Colonic mucosa (tissue), 4 donors: ENCODE data around the gene RPS18. TPM values are rescaled to one million over a fixed set of nuclear protein-coding genes. Genes with fewer than 3 reads are reported as not detected.

Experiments used
- DNase-seq: peaks from one replicate; pipeline ENCODE4 v3.0.0-alpha.2; 2020
- H3K27ac ChIP-seq: fragments of 200-600 bp; one replicate; pipeline ENCODE4 v1.8.0; 2021
- H3K27me3 ChIP-seq: fragments of 200-600 bp; one replicate; pipeline ENCODE4 v1.8.0; 2021
- H3K36me3 ChIP-seq: fragments of 200-600 bp; one replicate; pipeline ENCODE4 v1.8.0; 2021
- H3K4me1 ChIP-seq: fragments of 200-600 bp; one replicate; pipeline ENCODE4 v1.8.0; 2021; ENCODE audit warnings: mild to moderate bottlenecking
- H3K4me3 ChIP-seq: fragments of 200-600 bp; one replicate; pipeline ENCODE4 v1.8.0; 2021
- H3K9ac ChIP-seq, 2 donors: one replicate each; pipeline ENCODE4 v1.7.0; 2013; ENCODE audit warnings: control low read depth in 2 of 2, low read depth in 2 of 2, low read length in 2 of 2
- H3K9me3 ChIP-seq: fragments of 200-600 bp; one replicate; pipeline ENCODE4 v1.8.0; 2021
- intact Hi-C: fragments of 100-400 bp; cut with DNase I; formaldehyde crosslinking; loops from one replicate; pipeline ENCODE4 v1.14.1; 2022
- total RNA-seq, 2 donors: library from RNA; stranded (reverse); fragmentation: NEBNext Ultra II Directional in 1 of 2; extraction: Animal tissue kit (Norgen Biotek cat#: 25700) in 1 of 2; gene quantifications; one replicate each; pipeline ENCODE4 v1.2.1, GENCODE V29; 2021
- TF ChIP-seq, protein P1 (sequence below): fragments of 200-600 bp; IDR thresholded peaks from one replicate; pipeline ENCODE4 v1.8.0; 2022; ENCODE audit warnings: antibody characterized with exemption, mild to moderate bottlenecking
- donor health status: healthy.
- donor health status: DM: no; HTN: no; CAD: no.
- donor health status: DM: no; HTN: no; CAD: no.

The RPS18 gene
- total RNA-seq, 2 donors from 2014 or later = 1,996 to 2,041 TPM

DNA sequence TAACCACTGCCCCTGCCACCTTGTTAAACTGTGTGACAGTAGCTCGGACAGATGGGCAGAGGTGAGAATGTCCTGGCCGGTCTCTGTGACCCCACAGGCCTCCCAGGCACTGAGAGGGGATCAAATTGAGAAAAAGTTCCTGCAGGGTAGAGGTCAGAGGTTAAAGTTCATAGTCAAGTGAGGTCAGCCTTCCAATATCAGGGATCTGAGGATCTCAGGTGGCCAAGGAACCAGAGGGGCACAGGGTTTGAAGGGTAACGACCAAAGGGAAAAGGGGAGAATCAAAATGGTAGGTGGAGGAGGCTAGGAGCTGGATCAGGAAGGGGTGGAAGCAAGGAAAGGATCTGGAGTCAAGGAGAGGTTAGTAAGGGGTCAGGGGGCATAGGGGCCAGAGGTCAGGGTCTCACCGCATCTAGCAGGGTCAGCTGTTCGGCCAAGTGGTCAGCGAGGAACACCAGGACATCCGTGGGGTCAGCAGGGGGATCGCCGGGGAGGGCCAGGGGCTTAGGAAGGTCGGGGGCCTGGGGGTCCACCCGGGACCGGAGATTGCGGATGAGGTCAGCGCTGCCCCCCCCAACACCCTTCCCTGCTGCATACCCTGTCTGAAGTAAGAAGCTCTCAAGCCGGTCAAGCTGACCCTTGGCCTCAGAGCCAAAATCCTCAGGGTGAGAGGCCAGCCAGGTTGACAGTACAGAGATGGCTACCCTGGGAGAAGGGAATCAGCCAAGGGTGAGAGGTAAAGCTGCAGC, 23.9 kb downstream of the RPS18 start:
- no peaks in the 10 kb centered on the region for H3K27me3 ChIP-seq
- intact Hi-C loops = no loop called here
- DNase-seq = no peak
- no peak overlapping the region for H3K4me3 ChIP-seq
- no peak overlapping the region for H3K9ac ChIP-seq
- H3K36me3 ChIP-seq = no peaks in the 10 kb centered on the region
- TF ChIP-seq, protein P1, sequence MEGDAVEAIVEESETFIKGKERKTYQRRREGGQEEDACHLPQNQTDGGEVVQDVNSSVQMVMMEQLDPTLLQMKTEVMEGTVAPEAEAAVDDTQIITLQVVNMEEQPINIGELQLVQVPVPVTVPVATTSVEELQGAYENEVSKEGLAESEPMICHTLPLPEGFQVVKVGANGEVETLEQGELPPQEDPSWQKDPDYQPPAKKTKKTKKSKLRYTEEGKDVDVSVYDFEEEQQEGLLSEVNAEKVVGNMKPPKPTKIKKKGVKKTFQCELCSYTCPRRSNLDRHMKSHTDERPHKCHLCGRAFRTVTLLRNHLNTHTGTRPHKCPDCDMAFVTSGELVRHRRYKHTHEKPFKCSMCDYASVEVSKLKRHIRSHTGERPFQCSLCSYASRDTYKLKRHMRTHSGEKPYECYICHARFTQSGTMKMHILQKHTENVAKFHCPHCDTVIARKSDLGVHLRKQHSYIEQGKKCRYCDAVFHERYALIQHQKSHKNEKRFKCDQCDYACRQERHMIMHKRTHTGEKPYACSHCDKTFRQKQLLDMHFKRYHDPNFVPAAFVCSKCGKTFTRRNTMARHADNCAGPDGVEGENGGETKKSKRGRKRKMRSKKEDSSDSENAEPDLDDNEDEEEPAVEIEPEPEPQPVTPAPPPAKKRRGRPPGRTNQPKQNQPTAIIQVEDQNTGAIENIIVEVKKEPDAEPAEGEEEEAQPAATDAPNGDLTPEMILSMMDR = no peak
- no peak overlapping the region for H3K27ac ChIP-seq
- H3K4me1 ChIP-seq = peaks cover 9% of the 10 kb centered on the region
- H3K9me3 ChIP-seq = no peaks in the 10 kb centered on the region

DNA sequence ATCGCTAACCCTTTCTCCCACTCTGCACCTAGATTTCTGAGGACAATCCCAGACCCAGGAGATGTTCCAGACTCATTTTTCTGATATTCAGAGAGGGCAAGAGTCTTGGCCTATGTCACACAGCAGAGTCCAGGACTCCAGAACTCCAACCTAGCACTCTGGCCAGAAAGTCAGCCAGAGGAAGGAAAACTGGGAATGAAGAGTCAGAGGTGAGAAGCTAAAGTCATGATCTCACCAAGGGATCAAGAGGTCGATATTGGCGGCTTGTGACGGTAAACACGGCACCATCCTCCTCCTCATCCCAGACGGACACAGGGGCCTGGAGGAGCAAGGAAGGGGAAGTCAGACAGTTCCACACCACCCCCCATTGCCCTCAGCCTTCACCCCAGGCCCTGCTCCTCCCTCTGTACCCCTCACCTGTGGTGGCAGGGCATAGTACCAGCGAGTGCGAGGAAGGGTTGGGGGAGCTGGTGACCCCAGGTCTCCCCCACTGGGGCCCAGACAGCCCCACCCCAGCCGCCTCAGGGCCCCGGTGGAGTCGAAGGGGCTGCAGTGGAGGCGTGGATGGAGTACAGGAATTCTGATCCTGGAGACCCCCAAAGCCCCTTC, 25.0 kb downstream of the RPS18 start:
- H3K27ac ChIP-seq = peak overlapping the region; percentile 98
- H3K9ac ChIP-seq = peak overlapping the region; percentile 62 to 74
- TF ChIP-seq, protein P1 = no peak
- H3K4me3 ChIP-seq = peak overlapping the region; percentile 64
- no peaks in the 10 kb centered on the region for H3K27me3 ChIP-seq
- DNase-seq = peak; percentile 20
- H3K9me3 ChIP-seq = no peaks in the 10 kb centered on the region
- H3K4me1 ChIP-seq = peaks cover 9% of the 10 kb centered on the region
- intact Hi-C loops = no loop called here
- H3K36me3 ChIP-seq = no peaks in the 10 kb centered on the region

DNA sequence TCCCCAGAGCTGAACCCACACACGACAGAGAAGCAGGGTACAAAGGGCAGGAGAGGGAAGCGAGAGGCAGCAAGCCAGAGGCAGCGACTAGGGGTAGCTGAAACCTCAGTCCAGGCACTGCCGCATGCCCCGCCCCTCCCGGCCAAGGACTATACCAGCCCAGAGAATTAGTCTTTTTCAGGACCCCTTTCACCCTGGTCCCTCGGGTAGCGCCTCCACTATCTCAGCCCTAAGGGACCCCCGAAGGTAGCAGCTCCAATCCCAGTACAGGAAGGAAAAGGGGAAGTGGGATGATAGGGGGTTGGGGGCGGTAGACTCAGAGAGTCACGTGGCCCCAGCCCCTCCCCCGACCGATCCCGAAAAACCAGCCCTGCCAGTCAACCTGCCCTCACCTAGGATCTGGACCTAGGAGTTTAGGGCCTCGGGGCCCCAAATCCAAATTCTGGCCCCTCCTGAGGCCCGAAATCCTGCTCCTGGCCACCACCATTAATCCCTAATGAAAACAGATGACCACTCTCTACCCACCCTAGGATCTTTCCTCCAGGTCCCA, 25.6 kb downstream of the RPS18 start:
- H3K9me3 ChIP-seq = no peaks in the 10 kb centered on the region

DNA sequence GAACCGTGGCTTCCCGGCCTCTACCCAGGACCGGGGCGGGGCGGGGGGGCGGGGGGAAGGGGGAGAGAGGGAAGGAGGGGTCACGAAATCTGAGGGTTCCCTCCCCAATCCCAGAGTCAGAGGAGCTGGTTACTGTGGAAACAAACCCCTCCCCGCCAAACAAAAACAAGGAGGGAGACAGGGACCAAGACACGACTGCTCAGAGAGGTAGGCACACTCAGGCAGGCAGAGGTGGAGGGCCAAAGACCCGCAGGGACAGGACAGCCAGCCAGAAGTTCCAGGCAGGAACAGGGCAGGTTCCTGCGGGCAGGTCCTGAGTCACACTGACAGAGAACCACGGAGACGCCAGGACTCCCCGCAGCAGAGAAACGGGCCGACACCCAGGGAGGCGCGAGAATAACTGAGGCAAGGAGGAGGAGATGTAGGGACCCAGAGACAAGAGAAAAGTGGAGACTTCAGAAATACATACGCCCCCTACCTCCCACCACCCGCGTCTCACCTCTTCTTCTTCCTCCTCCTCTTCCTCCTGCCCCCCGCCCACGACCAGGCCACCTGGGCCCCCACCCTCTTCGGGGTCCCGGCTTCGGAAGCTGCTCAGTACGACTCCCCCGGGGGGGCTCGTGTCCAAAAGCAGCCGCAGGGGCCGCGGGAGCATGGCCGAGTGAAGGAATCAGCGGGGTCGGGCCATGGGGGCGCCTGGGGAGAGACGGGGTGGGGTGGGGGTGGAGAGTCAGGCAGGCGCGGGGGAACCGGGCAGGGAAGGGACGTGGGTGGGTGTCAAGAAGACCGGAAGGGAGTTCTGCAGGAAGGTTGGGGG, 26.3 kb downstream of the RPS18 start:
- H3K36me3 ChIP-seq = no peaks in the 10 kb centered on the region
- peak overlapping the region; percentile 97 to 99 for H3K9ac ChIP-seq
- intact Hi-C loops = no loop called here
- H3K9me3 ChIP-seq = no peaks in the 10 kb centered on the region
- peaks cover 9% of the 10 kb centered on the region for H3K4me1 ChIP-seq
- peak overlapping the region; percentile 98 for H3K27ac ChIP-seq
- DNase-seq = peak; percentile 84
- TF ChIP-seq, protein P1 = no peak
- no peaks in the 10 kb centered on the region for H3K27me3 ChIP-seq
- H3K4me3 ChIP-seq = peak overlapping the region; percentile 64

More for the DNA sequence above, 25.6 kb downstream of the RPS18 start:
- TF ChIP-seq, protein P1 = no peak
- peak overlapping the region; percentile 62 to 74 for H3K9ac ChIP-seq
- no peaks in the 10 kb centered on the region for H3K27me3 ChIP-seq
- peaks cover 9% of the 10 kb centered on the region for H3K4me1 ChIP-seq
- H3K4me3 ChIP-seq = peak overlapping the region; percentile 64
- H3K27ac ChIP-seq = peak overlapping the region; percentile 98
- intact Hi-C loops = no loop called here
- peak; percentile 75 for DNase-seq
- no peaks in the 10 kb centered on the region for H3K36me3 ChIP-seq

DNA sequence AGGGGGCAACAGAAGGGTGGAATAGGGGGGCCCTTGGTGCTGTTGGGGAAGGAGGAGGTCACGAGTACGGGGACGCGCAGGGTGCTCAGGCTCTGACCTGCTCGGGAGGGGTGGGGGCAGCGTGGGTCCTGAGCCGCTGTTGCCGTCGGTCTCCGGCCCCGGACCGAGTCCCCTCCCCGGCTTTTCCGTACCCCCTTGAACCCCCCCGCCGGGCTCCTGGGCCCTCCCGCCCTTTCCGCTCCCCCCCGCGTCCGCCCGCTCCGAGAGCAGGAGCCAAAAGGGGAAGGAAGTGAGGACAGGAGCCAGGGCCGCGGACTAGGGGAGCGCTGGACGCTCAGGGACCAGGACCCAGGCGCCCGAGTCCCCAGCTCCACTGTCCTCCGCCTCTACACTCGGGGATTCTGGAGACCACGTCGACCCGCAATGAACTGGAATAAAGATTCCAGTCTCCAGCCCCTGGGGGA, 26.9 kb downstream of the RPS18 start, which contains the start of gene RGL2:
Gene RGL2, minus strand, starts transcription at position 170 of the 464 bp plus-strand sequence. CDS start 332 bp downstream, outside the sequence.
- TF ChIP-seq, protein P1 = no peak
- H3K4me3 ChIP-seq = peak within 1 kb of the TSS; percentile 64
- no peaks in the 10 kb centered on the region for H3K27me3 ChIP-seq
- peaks cover 9% of the 10 kb centered on the region for H3K4me1 ChIP-seq
- intact Hi-C loops = no loop called here
- peak within 1 kb of the TSS; percentile 97 to 99 for H3K9ac ChIP-seq
- DNase-seq = peak; percentile 82
- peak within 1 kb of the TSS; percentile 98 for H3K27ac ChIP-seq
- H3K36me3 ChIP-seq = no peaks in the 10 kb centered on the region
- H3K9me3 ChIP-seq = no peaks in the 10 kb centered on the region
